Stimulated activated naive CD8-positive, alpha-beta T cell treated with anti-CD3 and anti-CD28 coated beads, Interleukin-15, Interleukin-2, amounts not matched to agents 100 U/mL and 50 U/mL, for 24 hours (primary cell): ENCODE data around the gene GPRC5A.

ENCODE experiments used
- ATAC-seq: fragments of 150-1000 bp; cut with Tn5 transposase; one replicate; pipeline ENCODE4 v1.10.0; 2021
- DNase-seq: peaks from one replicate; pipeline ENCODE4 v3.0.0; 2021

GPRC5A gene

GRCh38 chr12:12885096-12885792 is 6.1 kb upstream of the GPRC5A start:
- ATAC-seq (no peak), DNase-seq (no peak)

- ATAC-seq, result no peak
- DNase-seq, result no peak
These were observed 3.9 kb upstream of the GPRC5A start for GRCh38 chr12:12887471-12887870.

- DNase-seq, result no peak
- no peak for ATAC-seq
These were observed 1.7 kb upstream of the GPRC5A start for GRCh38 chr12:12889701-12890100.

- peak; percentile 51 for ATAC-seq
- DNase-seq, result peak; percentile 17
These were observed 751 bp upstream of the GPRC5A start for GRCh38 chr12:12890543-12891079.

- no peak for ATAC-seq
- DNase-seq, result no peak
These were observed 556 bp downstream of the GPRC5A start for GRCh38 chr12:12891881-12892355.

- ATAC-seq, result no peak
- no peak for DNase-seq
These were observed 1.3 kb downstream of the GPRC5A start for GRCh38 chr12:12892681-12893141.

GRCh38 chr12:12893438-12893837 is 2.1 kb downstream of the GPRC5A start:
- no peak for ATAC-seq

GRCh38 chr12:12896260-12896659 is 4.9 kb downstream of the GPRC5A start:
- no peak for DNase-seq
- ATAC-seq, result no peak

More at GRCh38 chr12:12893438-12893837, 2.1 kb downstream of the GPRC5A start:
- no peak for DNase-seq

GRCh38 chr12:12897302-12897701 is 5.9 kb downstream of the GPRC5A start:
- ATAC-seq (no peak), DNase-seq (no peak)

GRCh38 chr12:12898136-12898717 is 6.9 kb downstream of the GPRC5A start:
- no peak for ATAC-seq
- DNase-seq, result no peak

- no peak for DNase-seq
- ATAC-seq, result no peak
These were observed 7.6 kb downstream of the GPRC5A start for GRCh38 chr12:12898911-12899511.

- DNase-seq, result peak; percentile 40
- ATAC-seq, result peak; percentile 86
These were observed 8.4 kb downstream of the GPRC5A start for GRCh38 chr12:12899530-12900380.

- ATAC-seq (no peak), DNase-seq (no peak)
These were observed 9.4 kb downstream of the GPRC5A start for GRCh38 chr12:12900786-12901157.

GRCh38 chr12:12901158-12901791 is 9.9 kb downstream of the GPRC5A start:
- DNase-seq (no peak), ATAC-seq (no peak)

- DNase-seq (no peak), ATAC-seq (no peak)
These were observed 10.7 kb downstream of the GPRC5A start for GRCh38 chr12:12902036-12902435.

GRCh38 chr12:12903642-12904609 is 12.6 kb downstream of the GPRC5A start:
- DNase-seq (no peak), ATAC-seq (no peak)

- ATAC-seq (no peak), DNase-seq (no peak)
These were observed 16.2 kb downstream of the GPRC5A start for GRCh38 chr12:12907552-12907951.

- ATAC-seq, result no peak
- DNase-seq, result no peak
These were observed 16.9 kb downstream of the GPRC5A start for GRCh38 chr12:12908252-12908651.

GRCh38 chr12:12908711-12909110 is 17.3 kb downstream of the GPRC5A start:
- no peak for ATAC-seq
- DNase-seq, result no peak

- DNase-seq, result no peak
- no peak for ATAC-seq
These were observed 18.0 kb downstream of the GPRC5A start for GRCh38 chr12:12909228-12909994.
